Chondrocyte (in vitro differentiated cells): Measurements from ENCODE around the gene IFT122. TPM values are rescaled to one million over a fixed set of nuclear protein-coding genes. Genes with fewer than 3 reads are reported as not detected.
A peak's percentile ranks its signal among the peaks of the same experiment; 100 is the strongest.

Experiments
- DNase-seq: peaks from one replicate; pipeline ENCODE4 v3.0.0; 2021; ENCODE audit warnings: mixed read lengths, low spot score
- H3K27ac Mint-ChIP-seq: one replicate; pipeline ENCODE4 v1.8.0; 2021; ENCODE audit warnings: mild to moderate bottlenecking, moderate library complexity, mixed read lengths; ENCODE audit not compliant: unreplicated experiment
- H3K27me3 Mint-ChIP-seq: 2 replicates; pipeline ENCODE4 v1.8.0; 2021; ENCODE audit warnings: low read depth, mixed read lengths
- H3K36me3 Mint-ChIP-seq: 2 replicates; pipeline ENCODE4 v1.8.0; 2021; ENCODE audit warnings: low read depth, mixed read lengths
- H3K4me1 Mint-ChIP-seq: 2 replicates; pipeline ENCODE4 v1.8.0; 2021; ENCODE audit warnings: low read depth, mild to moderate bottlenecking, mixed read lengths
- H3K4me3 Mint-ChIP-seq: one replicate; pipeline ENCODE4 v1.8.0; 2021; ENCODE audit warnings: mild to moderate bottlenecking, moderate library complexity, mixed read lengths; ENCODE audit not compliant: unreplicated experiment
- H3K9me3 Mint-ChIP-seq: 2 replicates; pipeline ENCODE4 v1.8.0; 2021; ENCODE audit warnings: low read depth, mixed read lengths
- CTCF ChIP-seq: fragments of 200-600 bp; sonication (generic); IDR thresholded peaks from 2 replicates; pipeline ENCODE4 v1.5.0; 2021; ENCODE audit warnings: antibody characterized with exemption, mild to moderate bottlenecking, moderate library complexity
- total RNA-seq: library from RNA; stranded (reverse); gene quantifications from 3 replicates; pipeline ENCODE4 v1.2.1, GENCODE V29; 2021

IFT122 gene
- total RNA-seq, 1 donor from 2014 or later = 16.2 TPM

GRCh38 chr3:129398803-129399144, 41.2 kb upstream of the IFT122 start:
- Mint-ChIP-seq H3K27me3 (no peaks in the 10 kb centered on the region), H3K9me3 (no peaks in the 10 kb centered on the region), H3K4me3 (peak overlapping the region; percentile 98), H3K4me1 (peaks cover 24% of the 10 kb centered on the region), H3K36me3 (no peaks in the 10 kb centered on the region), H3K27ac (peak overlapping the region; percentile 91)
- DNase-seq = no peak
- no peak for TF ChIP-seq CTCF

GRCh38 chr3:129399145-129399894, 40.7 kb upstream of the IFT122 start:
- Mint-ChIP-seq H3K27me3 (no peaks in the 10 kb centered on the region), H3K4me3 (peak overlapping the region; percentile 98), H3K36me3 (no peaks in the 10 kb centered on the region), H3K4me1 (peaks cover 24% of the 10 kb centered on the region), H3K9me3 (no peaks in the 10 kb centered on the region), H3K27ac (peak overlapping the region; percentile 91)
- no peak for DNase-seq
- TF ChIP-seq CTCF = peak; percentile 87

- peaks cover 24% of the 10 kb centered on the region for H3K4me1 Mint-ChIP-seq
Measured at GRCh38 chr3:129399895-129400357, 40.1 kb upstream of the IFT122 start.

GRCh38 chr3:129402210-129402609, 37.8 kb upstream of the IFT122 start:
- Mint-ChIP-seq H3K27ac (no peak overlapping the region), H3K4me3 (no peak overlapping the region), H3K27me3 (no peaks in the 10 kb centered on the region), H3K9me3 (no peaks in the 10 kb centered on the region), H3K4me1 (peaks cover 18% of the 10 kb centered on the region), H3K36me3 (no peaks in the 10 kb centered on the region)
- no peak for DNase-seq
- TF ChIP-seq CTCF = no peak

More at GRCh38 chr3:129399895-129400357, 40.1 kb upstream of the IFT122 start:
- peak overlapping the region; percentile 91 for H3K27ac Mint-ChIP-seq
- no peak for DNase-seq
- no peaks in the 10 kb centered on the region for H3K36me3 Mint-ChIP-seq
- TF ChIP-seq CTCF = peak; percentile 42
- no peaks in the 10 kb centered on the region for H3K27me3 Mint-ChIP-seq
- no peaks in the 10 kb centered on the region for H3K9me3 Mint-ChIP-seq
- H3K4me3 Mint-ChIP-seq = peak overlapping the region; percentile 98

- no peak for TF ChIP-seq CTCF
- Mint-ChIP-seq H3K27me3 (no peaks in the 10 kb centered on the region), H3K4me1 (peaks cover 14% of the 10 kb centered on the region), H3K36me3 (no peaks in the 10 kb centered on the region), H3K27ac (no peak overlapping the region), H3K4me3 (no peak overlapping the region), H3K9me3 (no peaks in the 10 kb centered on the region)
- DNase-seq = no peak
Measured at GRCh38 chr3:129402616-129403015, 37.4 kb upstream of the IFT122 start.
